ENCODE measurements around the gene DCST2.

The DCST2 gene

GRCh38 chr1:155062702-155063411 lies 29.3 kb upstream of the DCST2 start:
- no peak for DNase-seq (ENCODE audit: low read depth)
- H3K4me3 ChIP-seq (ENCODE audit: control insufficient read depth, low read depth, low read length), result peak overlapping the region; percentile 81
- TF ChIP-seq, protein P1, sequence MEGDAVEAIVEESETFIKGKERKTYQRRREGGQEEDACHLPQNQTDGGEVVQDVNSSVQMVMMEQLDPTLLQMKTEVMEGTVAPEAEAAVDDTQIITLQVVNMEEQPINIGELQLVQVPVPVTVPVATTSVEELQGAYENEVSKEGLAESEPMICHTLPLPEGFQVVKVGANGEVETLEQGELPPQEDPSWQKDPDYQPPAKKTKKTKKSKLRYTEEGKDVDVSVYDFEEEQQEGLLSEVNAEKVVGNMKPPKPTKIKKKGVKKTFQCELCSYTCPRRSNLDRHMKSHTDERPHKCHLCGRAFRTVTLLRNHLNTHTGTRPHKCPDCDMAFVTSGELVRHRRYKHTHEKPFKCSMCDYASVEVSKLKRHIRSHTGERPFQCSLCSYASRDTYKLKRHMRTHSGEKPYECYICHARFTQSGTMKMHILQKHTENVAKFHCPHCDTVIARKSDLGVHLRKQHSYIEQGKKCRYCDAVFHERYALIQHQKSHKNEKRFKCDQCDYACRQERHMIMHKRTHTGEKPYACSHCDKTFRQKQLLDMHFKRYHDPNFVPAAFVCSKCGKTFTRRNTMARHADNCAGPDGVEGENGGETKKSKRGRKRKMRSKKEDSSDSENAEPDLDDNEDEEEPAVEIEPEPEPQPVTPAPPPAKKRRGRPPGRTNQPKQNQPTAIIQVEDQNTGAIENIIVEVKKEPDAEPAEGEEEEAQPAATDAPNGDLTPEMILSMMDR (IDR thresholded peaks at IDR 0.05; ENCODE audit: control insufficient read depth, insufficient read depth, low read depth, low read length, missing control alignments), result peak; percentile 73

DNA sequence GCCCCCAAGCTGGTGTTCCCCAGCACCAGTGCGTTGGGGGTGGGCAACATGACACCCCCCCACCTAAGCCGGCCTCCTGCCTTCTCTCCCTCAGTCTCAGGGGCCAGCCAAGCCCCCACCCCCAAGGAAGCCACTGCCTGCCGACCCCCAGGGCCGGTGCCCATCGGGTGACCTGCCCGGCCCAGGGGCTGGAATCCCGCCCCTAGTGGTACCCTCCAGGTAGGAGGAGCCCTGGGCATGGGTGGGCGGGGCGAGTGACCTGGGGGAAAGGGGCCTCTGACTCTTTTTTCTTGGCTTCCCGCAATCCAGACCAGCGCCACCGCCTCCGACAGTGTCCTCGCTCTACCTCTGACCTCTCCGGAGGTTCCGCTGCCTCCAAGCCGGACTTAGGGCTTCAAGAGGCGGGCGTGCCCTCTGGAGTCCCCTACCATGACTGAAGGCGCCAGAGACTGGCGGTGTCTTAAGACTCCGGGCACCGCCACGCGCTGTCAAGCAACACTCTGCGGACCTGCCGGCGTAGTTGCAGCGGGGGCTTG lies 28.6 kb upstream of the DCST2 start:
- H3K4me3 ChIP-seq (ENCODE audit: control insufficient read depth, low read depth, low read length), result no peak overlapping the region
- DNase-seq (ENCODE audit: low read depth), result no peak
- TF ChIP-seq, protein P1 (IDR thresholded peaks at IDR 0.05; ENCODE audit: control insufficient read depth, insufficient read depth, low read depth, low read length, missing control alignments), result no peak

DNA sequence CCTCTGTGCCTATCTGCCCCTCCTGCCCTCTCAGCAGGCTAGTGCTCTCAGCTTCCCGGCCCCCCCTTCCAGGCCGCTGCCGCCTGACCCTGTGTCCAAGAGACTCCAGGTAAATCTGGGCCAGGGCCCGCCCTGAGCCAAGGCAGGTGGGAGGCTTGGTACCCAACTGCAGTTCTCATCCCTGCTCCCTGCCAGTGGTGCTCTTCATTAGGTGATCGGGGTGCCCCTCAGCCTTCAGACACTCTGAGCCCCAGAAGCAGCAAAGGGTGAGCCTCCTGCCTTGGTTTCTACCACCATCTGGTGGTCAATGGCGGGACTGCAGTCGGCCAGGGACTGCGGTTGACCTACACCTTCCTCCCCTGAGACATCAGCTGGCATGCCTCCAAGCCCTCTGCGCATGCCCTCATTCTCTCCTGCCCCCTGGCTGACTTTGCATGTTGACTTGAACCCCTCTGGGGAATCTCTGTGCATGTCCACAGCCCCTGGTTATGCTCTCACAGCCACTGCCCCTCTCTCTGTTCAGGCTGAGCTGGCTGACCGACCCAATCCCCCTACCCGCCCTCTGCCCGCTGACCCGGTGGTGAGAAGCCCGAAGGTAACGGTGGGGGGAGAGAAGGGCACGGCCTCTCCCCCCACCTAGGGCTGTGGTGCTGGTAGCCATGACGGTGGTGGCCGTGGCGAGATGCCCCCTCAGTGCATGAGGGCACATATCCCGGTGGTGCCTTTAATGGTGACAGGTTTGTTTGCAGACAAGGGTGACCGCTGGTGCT lies 28.0 kb upstream of the DCST2 start:
- TF ChIP-seq, protein P1 (IDR thresholded peaks at IDR 0.05; ENCODE audit: control insufficient read depth, insufficient read depth, low read depth, low read length, missing control alignments), result peak; percentile 99
- DNase-seq (ENCODE audit: low read depth), result no peak
- no peak overlapping the region for H3K4me3 ChIP-seq (ENCODE audit: control insufficient read depth, low read depth, low read length)

DNA sequence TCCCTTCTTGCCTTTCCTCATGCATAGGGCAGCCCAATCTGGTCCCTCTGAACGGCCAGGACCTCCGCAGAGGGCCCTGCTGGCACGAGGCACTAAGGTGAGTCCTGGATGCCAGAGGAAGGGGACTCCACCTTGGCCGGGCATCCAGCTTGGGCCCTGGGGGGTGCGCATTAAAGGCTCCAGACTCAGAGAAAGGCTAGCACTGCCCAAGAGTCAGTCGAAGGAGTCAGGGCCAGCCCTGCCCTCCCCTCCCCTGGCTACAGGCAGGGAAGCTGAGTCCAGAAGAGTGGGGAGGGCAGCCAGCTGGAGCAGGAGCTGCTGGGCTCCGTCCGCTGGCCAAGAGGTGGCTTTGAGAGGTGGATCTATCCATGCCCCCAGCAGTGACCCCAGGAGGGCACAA lies 27.2 kb upstream of the DCST2 start:
- TF ChIP-seq, protein P1 (IDR thresholded peaks at IDR 0.05; ENCODE audit: control insufficient read depth, insufficient read depth, low read depth, low read length, missing control alignments), result no peak
- DNase-seq (ENCODE audit: low read depth), result no peak

DNA sequence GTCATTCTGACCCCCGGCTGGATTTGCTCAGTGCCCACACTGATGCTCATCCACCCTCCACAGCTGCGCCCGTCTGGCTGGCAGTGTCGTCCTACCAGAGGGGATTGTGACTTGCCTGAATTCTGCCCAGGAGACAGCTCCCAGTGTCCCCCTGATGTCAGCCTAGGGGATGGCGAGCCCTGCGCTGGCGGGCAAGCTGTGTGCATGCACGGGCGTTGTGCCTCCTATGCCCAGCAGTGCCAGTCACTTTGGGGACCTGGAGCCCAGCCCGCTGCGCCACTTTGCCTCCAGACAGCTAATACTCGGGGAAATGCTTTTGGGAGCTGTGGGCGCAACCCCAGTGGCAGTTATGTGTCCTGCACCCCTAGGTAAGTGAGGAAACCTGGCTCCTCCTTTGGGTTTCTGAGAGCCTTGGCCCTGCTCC lies 24.2 kb upstream of the DCST2 start:
- TF ChIP-seq, protein P1 (IDR thresholded peaks at IDR 0.05; ENCODE audit: control insufficient read depth, insufficient read depth, low read depth, low read length, missing control alignments), result no peak
- no peak for DNase-seq (ENCODE audit: low read depth)
- H3K4me3 ChIP-seq (ENCODE audit: control insufficient read depth, low read depth, low read length), result no peak overlapping the region

More for the DNA sequence above, 27.2 kb upstream of the DCST2 start:
- H3K4me3 ChIP-seq (ENCODE audit: control insufficient read depth, low read depth, low read length), result no peak overlapping the region

DNA sequence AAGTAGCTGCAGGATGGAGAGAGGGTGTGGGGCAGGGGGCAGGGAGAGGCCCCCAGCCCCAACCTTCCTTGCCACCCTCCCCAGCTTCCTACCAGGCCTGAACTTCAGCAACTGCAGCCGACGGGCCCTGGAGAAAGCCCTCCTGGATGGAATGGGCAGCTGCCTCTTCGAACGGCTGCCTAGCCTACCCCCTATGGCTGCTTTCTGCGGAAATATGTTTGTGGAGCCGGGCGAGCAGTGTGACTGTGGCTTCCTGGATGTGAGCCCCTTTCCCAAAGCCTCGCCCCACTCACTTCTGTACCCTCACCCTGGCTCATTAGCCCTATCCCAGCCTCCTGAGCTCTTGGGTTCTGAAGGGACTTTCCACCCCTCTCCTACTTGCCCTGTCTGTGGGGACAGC lies 23.5 kb upstream of the DCST2 start:
- DNase-seq (ENCODE audit: low read depth), result no peak
- H3K4me3 ChIP-seq (ENCODE audit: control insufficient read depth, low read depth, low read length), result no peak overlapping the region
- TF ChIP-seq, protein P1 (IDR thresholded peaks at IDR 0.05; ENCODE audit: control insufficient read depth, insufficient read depth, low read depth, low read length, missing control alignments), result no peak
